BJ (cell line): Measurements from ENCODE around the gene RUNX2. TPM values are rescaled to one million over a fixed set of nuclear protein-coding genes. Genes with fewer than 3 reads are reported as not detected.
A peak's percentile ranks its signal among the peaks of the same experiment; 100 is the strongest.

ENCODE experiments used
- CTCF ChIA-PET: fragments of 350-600 bp; formaldehyde crosslinking; extraction: SDS; loops from one replicate; lab custom pipeline; 2021; ENCODE audit warnings: antibody characterized with exemption, inconsistent platforms; lab: Yijun Ruan, JAX
- POLR2A ChIA-PET: fragments of 300-600 bp; sonication (Branson Sonifier 250); formaldehyde crosslinking; extraction: SDS; loops from one replicate; lab custom pipeline; 2021; ENCODE audit warnings: antibody characterized with exemption; lab: Charles Lee
- DNase-seq: peaks from one replicate; pipeline ENCODE4 v3.0.0-alpha.2; 2011; ENCODE audit warnings: low read depth
- H3K27me3 ChIP-seq: 2 replicates; pipeline ENCODE4 v1.6.0; 2011; ENCODE audit warnings: low read length; ENCODE audit not compliant: control insufficient read depth, insufficient read depth
- H3K36me3 ChIP-seq: 2 replicates; pipeline ENCODE4 v1.5.1; 2011; ENCODE audit warnings: low read length; ENCODE audit not compliant: control insufficient read depth, insufficient read depth
- H3K4me3 ChIP-seq: 2 replicates; pipeline ENCODE4 v1.5.1; 2011; ENCODE audit warnings: low read depth, mild to moderate bottlenecking, control low read depth, low read length
- polyA plus RNA-seq: library from polyadenylated mRNA; depleted of rRNA; stranded (reverse); fragments of >200 nt; gene quantifications from 2 replicates; pipeline ENCODE4 v1.2.3, GENCODE V29; 2011
- TF ChIP-seq, protein P1 (sequence below): IDR thresholded peaks from 2 replicates; pipeline ENCODE4 v1.5.1; 2011; ENCODE audit warnings: low read depth, mild to moderate bottlenecking, control low read depth, inconsistent platforms, low read length, moderate library complexity; ENCODE audit not compliant: insufficient read depth

The RUNX2 gene
- polyA plus RNA-seq, 1 experiment, result 1.5 TPM

GRCh38 chr6:45647341-45648261 is 319.5 kb downstream of the RUNX2 start:
- ChIA-PET POLR2A (no interaction called here), CTCF (interaction anchor here (0.7 to 1.2 kb wide), 2 partner anchors 9 to 63 kb away, joined by 3 read pairs; no protein-coding TSS in a partner anchor)
- H3K4me3 ChIP-seq, result no peak overlapping the region
- H3K36me3 ChIP-seq, result no peaks in the 10 kb centered on the region
- no peak for DNase-seq
- TF ChIP-seq, protein P1, sequence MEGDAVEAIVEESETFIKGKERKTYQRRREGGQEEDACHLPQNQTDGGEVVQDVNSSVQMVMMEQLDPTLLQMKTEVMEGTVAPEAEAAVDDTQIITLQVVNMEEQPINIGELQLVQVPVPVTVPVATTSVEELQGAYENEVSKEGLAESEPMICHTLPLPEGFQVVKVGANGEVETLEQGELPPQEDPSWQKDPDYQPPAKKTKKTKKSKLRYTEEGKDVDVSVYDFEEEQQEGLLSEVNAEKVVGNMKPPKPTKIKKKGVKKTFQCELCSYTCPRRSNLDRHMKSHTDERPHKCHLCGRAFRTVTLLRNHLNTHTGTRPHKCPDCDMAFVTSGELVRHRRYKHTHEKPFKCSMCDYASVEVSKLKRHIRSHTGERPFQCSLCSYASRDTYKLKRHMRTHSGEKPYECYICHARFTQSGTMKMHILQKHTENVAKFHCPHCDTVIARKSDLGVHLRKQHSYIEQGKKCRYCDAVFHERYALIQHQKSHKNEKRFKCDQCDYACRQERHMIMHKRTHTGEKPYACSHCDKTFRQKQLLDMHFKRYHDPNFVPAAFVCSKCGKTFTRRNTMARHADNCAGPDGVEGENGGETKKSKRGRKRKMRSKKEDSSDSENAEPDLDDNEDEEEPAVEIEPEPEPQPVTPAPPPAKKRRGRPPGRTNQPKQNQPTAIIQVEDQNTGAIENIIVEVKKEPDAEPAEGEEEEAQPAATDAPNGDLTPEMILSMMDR, result no peak
- no peaks in the 10 kb centered on the region for H3K27me3 ChIP-seq

DNA sequence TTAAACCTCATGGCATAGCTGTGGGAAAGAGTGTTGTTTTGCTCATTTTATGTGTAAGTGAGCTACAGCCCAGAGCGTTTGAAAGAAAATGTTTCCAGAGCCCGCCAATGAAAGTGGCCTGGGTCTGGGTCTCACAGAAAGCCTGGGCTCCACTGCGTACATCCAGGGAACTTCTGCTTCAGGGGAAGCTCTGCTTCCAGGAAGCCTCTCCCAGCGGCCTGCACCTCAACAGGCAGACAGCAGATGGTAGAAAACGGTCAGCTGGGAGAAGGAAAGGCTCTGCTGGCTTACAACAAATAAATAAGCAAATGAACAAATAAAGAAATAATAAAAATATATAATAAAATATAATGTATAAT is 320.1 kb downstream of the RUNX2 start:
- ChIA-PET POLR2A (no interaction called here), CTCF (interaction anchor here (1.2 kb wide), 1 partner anchor 9 kb away, joined by 3 read pairs; no protein-coding TSS in a partner anchor)
- DNase-seq, result no peak
- Histone ChIP-seq H3K27me3 (no peaks in the 10 kb centered on the region), H3K36me3 (no peaks in the 10 kb centered on the region), H3K4me3 (no peak overlapping the region)
- TF ChIP-seq, protein P1, result no peak

GRCh38 chr6:45650524-45651135 is 322.5 kb downstream of the RUNX2 start:
- POLR2A ChIA-PET, result no interaction called here
- no peaks in the 10 kb centered on the region for H3K27me3 ChIP-seq
- TF ChIP-seq, protein P1, result no peak
- CTCF ChIA-PET, result interaction anchor here (1.4 to 2.2 kb wide), 3 partner anchors 35 to 229 kb away, joined by 3 to 5 read pairs (median 4); no protein-coding TSS in a partner anchor
- H3K36me3 ChIP-seq, result no peaks in the 10 kb centered on the region
- no peak overlapping the region for H3K4me3 ChIP-seq
- DNase-seq, result peak; percentile 80

DNA sequence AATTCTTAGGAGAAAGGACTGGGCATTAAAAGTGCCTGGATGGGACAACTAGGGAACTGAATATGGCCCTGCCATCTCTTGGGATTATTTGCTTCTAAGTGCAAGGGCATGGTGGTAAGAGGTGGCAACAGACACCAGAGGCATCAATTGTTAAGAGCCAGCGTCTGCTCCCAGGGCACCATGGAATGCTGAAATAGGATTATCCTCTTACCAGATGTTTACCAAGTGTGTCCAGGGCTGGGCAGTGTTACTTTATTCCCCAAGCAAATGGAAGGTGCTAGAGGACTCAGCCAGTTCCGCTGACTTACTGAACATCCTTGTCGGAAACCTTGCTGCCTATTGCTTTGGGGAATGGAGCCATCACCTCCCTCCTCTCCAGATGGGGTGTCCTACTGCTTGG is 323.2 kb downstream of the RUNX2 start:
- H3K27me3 ChIP-seq, result no peaks in the 10 kb centered on the region
- no peak for DNase-seq
- TF ChIP-seq, protein P1, result no peak
- POLR2A ChIA-PET, result no interaction called here
- H3K36me3 ChIP-seq, result no peaks in the 10 kb centered on the region
- H3K4me3 ChIP-seq, result no peak overlapping the region
- CTCF ChIA-PET, result interaction anchor here (1.4 to 2.2 kb wide), 3 partner anchors 36 to 229 kb away, joined by 3 to 5 read pairs (median 4); no protein-coding TSS in a partner anchor

- POLR2A ChIA-PET, result no interaction called here
- Histone ChIP-seq H3K4me3 (no peak overlapping the region), H3K27me3 (no peaks in the 10 kb centered on the region), H3K36me3 (no peaks in the 10 kb centered on the region)
- DNase-seq, result no peak
- CTCF ChIA-PET, result interaction anchor here (0.6 kb wide), 1 partner anchor 281 kb away, joined by 3 read pairs; no protein-coding TSS in a partner anchor
- TF ChIP-seq, protein P1, result no peak
Observed at GRCh38 chr6:45652416-45652815, 324.3 kb downstream of the RUNX2 start.
